PC-3 (cell line): ENCODE measurements around the gene ATXN10. TPM values are rescaled to one million over a fixed set of nuclear protein-coding genes. Genes with fewer than 3 reads are reported as not detected.

Experiments used
- ATAC-seq: fragments of 200-7000 bp; cut with Tn5 transposase; 2 replicates; pipeline ENCODE4 v1.9.1; 2020; ENCODE audit warnings: mild to moderate bottlenecking, moderate library complexity
- BruUV-seq: library from RNA; stranded (reverse); fragments of 400-500 nt; replicated peaks from 2 replicates; lab custom pipeline; 2021; lab: Mats Ljungman, UMichigan
- CTCF ChIA-PET: fragments of 300-600 bp; sonication (Branson Sonifier 250); formaldehyde crosslinking; loops from one replicate; lab custom pipeline; 2022; ENCODE audit warnings: antibody characterized with exemption; lab: Charles Lee
- POLR2A ChIA-PET: fragments of 300-600 bp; sonication (Branson Sonifier 250); formaldehyde crosslinking; loops from one replicate; lab custom pipeline; 2022; ENCODE audit warnings: antibody characterized with exemption; ENCODE audit not compliant: unreplicated experiment; lab: Charles Lee
- DNase-seq: peaks from one replicate; pipeline ENCODE4 v3.0.0-alpha.2; 2015
- H2AFZ ChIP-seq: fragments of 300-600 bp; sonication (generic); 2 replicates; pipeline ENCODE4 v1.6.0; 2016; ENCODE audit warnings: antibody characterized with exemption, low read length
- H3F3A ChIP-seq: fragments of 300-600 bp; sonication (generic); one replicate; pipeline ENCODE4 v1.6.0; 2017; ENCODE audit warnings: antibody characterized with exemption, low read length, control low read depth, mild to moderate bottlenecking; ENCODE audit not compliant: unreplicated experiment
- H3K27ac ChIP-seq: fragments of 300-600 bp; sonication (generic); 2 replicates; pipeline ENCODE4 v1.5.1; 2016; ENCODE audit warnings: mild to moderate bottlenecking, low read length
- H3K27me3 ChIP-seq: fragments of 300-600 bp; sonication (generic); 2 replicates; pipeline ENCODE4 v1.6.1; 2016; ENCODE audit warnings: low read length, mixed read lengths
- H3K36me3 ChIP-seq: fragments of 300-600 bp; sonication (generic); 2 replicates; pipeline ENCODE4 v1.6.1; 2016; ENCODE audit warnings: low read depth, mixed run types, low read length, mixed read lengths
- H3K4me1 ChIP-seq: fragments of 300-600 bp; sonication (generic); 2 replicates; pipeline ENCODE4 v1.5.1; 2016; ENCODE audit warnings: low read length; ENCODE audit not compliant: insufficient read depth
- H3K4me2 ChIP-seq: fragments of 300-600 bp; sonication (generic); 2 replicates; pipeline ENCODE4 v1.6.0; 2016; ENCODE audit warnings: low read length
- H3K4me3 ChIP-seq: fragments of 300-600 bp; sonication (generic); 2 replicates; pipeline ENCODE4 v1.5.1; 2016; ENCODE audit warnings: mild to moderate bottlenecking, low read length, mixed read lengths
- H3K79me2 ChIP-seq: fragments of 300-600 bp; sonication (generic); 2 replicates; pipeline ENCODE4 v1.6.1; 2017; ENCODE audit warnings: low read length, mixed read lengths
- H3K9ac ChIP-seq: fragments of 300-600 bp; sonication (generic); 2 replicates; pipeline ENCODE4 v1.6.0; 2016; ENCODE audit warnings: mild to moderate bottlenecking, low read length
- H3K9me2 ChIP-seq: fragments of 300-600 bp; sonication (generic); replicated peaks from 2 replicates; pipeline ENCODE4 v1.6.1; 2016; ENCODE audit warnings: mixed run types, low read length, mixed read lengths
- H3K9me3 ChIP-seq: fragments of 300-600 bp; sonication (generic); 2 replicates; pipeline ENCODE4 v1.6.1; 2016; ENCODE audit warnings: low read length, mixed read lengths
- H4K20me1 ChIP-seq: fragments of 300-600 bp; sonication (generic); 2 replicates; pipeline ENCODE4 v1.6.1; 2016; ENCODE audit warnings: low read length, mixed read lengths
- EZH2 ChIP-seq: fragments of 300-600 bp; sonication (generic); IDR thresholded peaks from one replicate; pipeline ENCODE4 v1.6.1; 2017; ENCODE audit warnings: antibody characterized with exemption, mild to moderate bottlenecking, low read length; ENCODE audit not compliant: unreplicated experiment
- EZH2phosphoT487 ChIP-seq: fragments of 300-600 bp; sonication (generic); IDR thresholded peaks from 2 replicates; pipeline ENCODE4 v1.6.1; 2018; ENCODE audit warnings: mild to moderate bottlenecking, antibody characterized with exemption, low read length, borderline replicate concordance
- intact Hi-C: fragments of 100-400 bp; cut with micrococcal nuclease; formaldehyde crosslinking; loops from 2 replicates; pipeline ENCODE4 v1.9.0; 2023
- total RNA-seq: library from RNA; depleted of rRNA; stranded (reverse); fragments of >200 nt; gene quantifications from 2 replicates; pipeline ENCODE4 v1.2.3, GENCODE V29; 2014
- TF ChIP-seq, protein P1 (sequence below): fragments of 300-600 bp; sonication (generic); conservative IDR thresholded peaks from 2 replicates; pipeline ENCODE4 v1.5.1; 2017; ENCODE audit warnings: antibody characterized with exemption, low read depth, mild to moderate bottlenecking, low read length

The ATXN10 gene
- total RNA-seq, 1 experiment from 2014 or later, result 40.6 TPM

DNA sequence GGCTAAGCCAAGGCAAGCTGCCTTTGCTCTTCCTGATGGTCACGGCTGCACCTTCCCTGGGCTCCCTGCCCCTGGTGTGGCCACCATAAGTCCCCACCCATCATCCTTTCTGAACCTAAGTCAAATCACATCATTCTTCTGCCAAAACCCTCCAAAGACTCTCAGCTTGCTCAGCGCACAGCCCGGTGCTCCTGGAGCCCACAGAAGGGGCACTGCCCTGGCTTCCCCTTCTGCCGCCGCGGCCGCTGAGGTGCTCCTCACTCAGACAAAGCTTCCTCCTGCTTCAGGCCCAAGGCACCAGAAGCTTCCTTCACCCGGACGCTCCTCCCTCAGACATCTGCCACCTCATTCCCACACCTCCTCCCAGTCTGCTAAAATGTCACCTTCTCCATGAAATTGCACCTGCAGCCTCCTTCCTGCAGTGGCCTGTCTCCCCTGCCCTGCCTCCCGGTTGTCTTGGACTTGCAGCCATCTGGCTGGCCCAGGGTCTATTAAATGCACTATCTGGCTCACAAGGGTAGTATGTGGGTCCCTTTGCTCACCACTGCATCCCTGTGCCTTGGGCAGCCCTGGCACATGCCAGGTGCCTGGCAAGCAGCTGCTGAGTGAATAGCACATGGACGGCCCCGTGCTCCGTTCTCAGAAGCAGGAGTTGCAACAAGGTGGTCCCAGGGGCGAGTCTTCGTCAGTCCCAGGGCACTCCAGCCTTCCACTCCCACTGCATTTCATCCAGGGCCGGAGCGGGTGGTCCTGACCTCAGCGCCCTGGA, 197.1 kb downstream of the ATXN10 start:
- Histone ChIP-seq H3K9me2 (no peaks in the 10 kb centered on the region), H3K36me3 (no peaks in the 10 kb centered on the region), H3F3A (no peaks in the 10 kb centered on the region), H3K9ac (no peak overlapping the region), H3K4me1 (peaks cover 11% of the 10 kb centered on the region), H3K27me3 (no peaks in the 10 kb centered on the region), H3K79me2 (no peaks in the 10 kb centered on the region), H4K20me1 (no peaks in the 10 kb centered on the region), H2AFZ (no peak overlapping the region), H3K9me3 (no peaks in the 10 kb centered on the region), H3K4me3 (no peak overlapping the region), H3K27ac (no peak overlapping the region), H3K4me2 (no peak overlapping the region)
- TF ChIP-seq, protein P1, sequence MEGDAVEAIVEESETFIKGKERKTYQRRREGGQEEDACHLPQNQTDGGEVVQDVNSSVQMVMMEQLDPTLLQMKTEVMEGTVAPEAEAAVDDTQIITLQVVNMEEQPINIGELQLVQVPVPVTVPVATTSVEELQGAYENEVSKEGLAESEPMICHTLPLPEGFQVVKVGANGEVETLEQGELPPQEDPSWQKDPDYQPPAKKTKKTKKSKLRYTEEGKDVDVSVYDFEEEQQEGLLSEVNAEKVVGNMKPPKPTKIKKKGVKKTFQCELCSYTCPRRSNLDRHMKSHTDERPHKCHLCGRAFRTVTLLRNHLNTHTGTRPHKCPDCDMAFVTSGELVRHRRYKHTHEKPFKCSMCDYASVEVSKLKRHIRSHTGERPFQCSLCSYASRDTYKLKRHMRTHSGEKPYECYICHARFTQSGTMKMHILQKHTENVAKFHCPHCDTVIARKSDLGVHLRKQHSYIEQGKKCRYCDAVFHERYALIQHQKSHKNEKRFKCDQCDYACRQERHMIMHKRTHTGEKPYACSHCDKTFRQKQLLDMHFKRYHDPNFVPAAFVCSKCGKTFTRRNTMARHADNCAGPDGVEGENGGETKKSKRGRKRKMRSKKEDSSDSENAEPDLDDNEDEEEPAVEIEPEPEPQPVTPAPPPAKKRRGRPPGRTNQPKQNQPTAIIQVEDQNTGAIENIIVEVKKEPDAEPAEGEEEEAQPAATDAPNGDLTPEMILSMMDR, result no peak
- TF ChIP-seq EZH2phosphoT487 (no peak), EZH2 (no peak)
- ATAC-seq, result no peak
- no peak for DNase-seq
- POLR2A ChIA-PET, result no interaction called here
- intact Hi-C loops, result no loop called here
- no TSS peak for BruUV-seq
- CTCF ChIA-PET, result no interaction called here

DNA sequence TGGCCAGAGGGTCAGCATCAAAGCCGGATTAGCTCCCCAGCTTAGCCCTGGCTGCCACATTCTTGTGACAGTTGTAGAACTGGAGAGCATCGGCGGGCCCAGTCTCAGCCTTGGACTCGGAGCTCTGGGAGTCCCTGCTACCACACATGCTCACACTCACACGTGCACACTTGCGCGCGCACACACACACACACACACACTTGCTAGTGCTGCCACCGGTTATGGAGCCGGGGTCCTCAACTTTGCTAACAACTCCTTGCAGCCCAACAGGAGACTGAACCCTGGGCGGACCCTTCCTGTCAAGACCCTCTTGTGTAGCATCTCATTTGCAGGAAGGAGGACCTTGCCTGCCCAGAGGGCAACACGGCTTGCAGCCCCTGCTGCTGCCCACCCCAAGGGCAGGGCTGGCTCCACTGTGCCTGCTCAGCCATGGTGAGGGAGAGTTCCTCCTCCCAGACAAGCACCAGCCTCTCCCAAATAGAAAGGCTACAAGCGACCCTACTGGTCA, 197.8 kb downstream of the ATXN10 start:
- Histone ChIP-seq H3K4me2 (no peak overlapping the region), H3K9me2 (no peaks in the 10 kb centered on the region), H3K27me3 (no peaks in the 10 kb centered on the region), H3K4me1 (peaks cover 4% of the 10 kb centered on the region; the same call in 1 of the 2 replicates), H3K4me3 (no peak overlapping the region), H3K27ac (no peak overlapping the region), H3F3A (no peaks in the 10 kb centered on the region), H3K9me3 (no peaks in the 10 kb centered on the region), H3K36me3 (no peaks in the 10 kb centered on the region), H3K79me2 (no peaks in the 10 kb centered on the region), H4K20me1 (no peaks in the 10 kb centered on the region), H3K9ac (no peak overlapping the region), H2AFZ (no peak overlapping the region)
- DNase-seq, result no peak
- intact Hi-C loops, result no loop called here
- POLR2A ChIA-PET, result no interaction called here
- no peak for TF ChIP-seq EZH2phosphoT487
- TF ChIP-seq, protein P1, result no peak
- TF ChIP-seq EZH2, result no peak
- ATAC-seq, result no peak
- CTCF ChIA-PET, result no interaction called here
- BruUV-seq, result no TSS peak

DNA sequence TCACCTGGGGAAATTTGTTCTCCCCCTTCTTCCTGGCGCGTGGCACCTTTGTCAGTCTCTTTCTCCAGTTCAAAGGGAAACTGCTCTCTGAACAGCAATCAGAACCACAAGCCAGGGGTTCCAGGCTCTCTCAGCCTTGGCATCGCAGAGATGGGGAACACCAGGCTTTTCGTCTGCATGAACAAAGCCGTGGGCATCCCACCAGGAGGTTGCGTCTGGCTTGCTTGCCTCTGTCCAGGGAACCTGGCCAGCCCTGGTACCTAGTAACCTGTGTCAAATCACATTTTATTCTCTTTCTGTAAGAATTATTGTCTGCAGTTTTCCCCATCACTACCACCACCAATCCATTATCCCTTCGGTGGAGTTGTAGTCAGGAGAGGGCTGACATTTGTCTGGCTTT, 198.4 kb downstream of the ATXN10 start:
- H3K79me2 ChIP-seq, result no peaks in the 10 kb centered on the region
- H3K4me1 ChIP-seq, result no peaks in the 10 kb centered on the region
- ChIA-PET CTCF (no interaction called here), POLR2A (no interaction called here)
- no peaks in the 10 kb centered on the region for H3K27me3 ChIP-seq
- ATAC-seq (no peak), DNase-seq (no peak)
- no peak overlapping the region for H3K9ac ChIP-seq
- no peaks in the 10 kb centered on the region for H4K20me1 ChIP-seq
- no peak overlapping the region for H3K27ac ChIP-seq
- no peaks in the 10 kb centered on the region for H3K9me3 ChIP-seq
- H3K4me2 ChIP-seq, result no peak overlapping the region
- H3K36me3 ChIP-seq, result no peaks in the 10 kb centered on the region
- BruUV-seq, result no TSS peak
- H3K4me3 ChIP-seq, result no peak overlapping the region
- no peak overlapping the region for H2AFZ ChIP-seq
- intact Hi-C loops, result no loop called here
- no peak for TF ChIP-seq EZH2phosphoT487
- TF ChIP-seq EZH2, result no peak
- TF ChIP-seq, protein P1, result no peak
- no peaks in the 10 kb centered on the region for H3K9me2 ChIP-seq
- H3F3A ChIP-seq, result no peaks in the 10 kb centered on the region
